CD4-positive, alpha-beta memory T cell (primary cell): ENCODE measurements around the gene SCN9A. TPM values are rescaled to one million over a fixed set of nuclear protein-coding genes. Genes with fewer than 3 reads are reported as not detected.

ENCODE experiments used
- CTCF ChIA-PET: fragments of 350-600 bp; sonication (Branson Sonifier 250); formaldehyde crosslinking; loops from one replicate; lab custom pipeline; 2021; ENCODE audit warnings: inconsistent platforms; ENCODE audit not compliant: partially characterized antibody; lab: Charles Lee
- POLR2A ChIA-PET: fragments of 350-600 bp; sonication (Branson Sonifier 250); formaldehyde crosslinking; loops from one replicate; lab custom pipeline; 2021; ENCODE audit not compliant: partially characterized antibody; lab: Charles Lee
- DNase-seq, 5 donors: peaks; one replicate each; pipeline versions ENCODE4 v3.0.0 to v3.0.0-alpha.2; 2020 to 2022; ENCODE audit warnings: mixed read lengths in 1 of 5
- H3K27ac ChIP-seq: one replicate; pipeline ENCODE4 v1.7.0; 2013; ENCODE audit warnings: low read depth, low read length
- H3K27me3 ChIP-seq: 2 replicates; pipeline ENCODE4 v1.7.0; 2013; ENCODE audit warnings: mild to moderate bottlenecking, low read length, moderate library complexity; ENCODE audit not compliant: insufficient read depth
- H3K36me3 ChIP-seq: 2 replicates; pipeline ENCODE4 v1.7.0; 2013; ENCODE audit warnings: mild to moderate bottlenecking, low read length, moderate library complexity; ENCODE audit not compliant: insufficient read depth
- H3K4me1 ChIP-seq: 2 replicates; pipeline ENCODE4 v1.7.0; 2013; ENCODE audit warnings: mild to moderate bottlenecking, low read length, moderate library complexity; ENCODE audit not compliant: insufficient read depth
- H3K4me3 ChIP-seq, 2 donors: one replicate each; pipeline ENCODE4 v1.7.0; 2013; ENCODE audit warnings: low read length in 2 of 2, mild to moderate bottlenecking in 1 of 2
- H3K9me3 ChIP-seq, 2 donors: one replicate each; pipeline ENCODE4 v1.7.0; 2013; ENCODE audit warnings: low read length in 2 of 2, control low read depth in 1 of 2; ENCODE audit not compliant: control insufficient read depth in 1 of 2
- H3K27ac Mint-ChIP-seq, 7 donors: one replicate each; pipeline ENCODE4 v1.8.0; 2020 to 2021; ENCODE audit warnings: mixed read lengths in 7 of 7, mild to moderate bottlenecking in 6 of 7, inconsistent platforms in 3 of 7, moderate library complexity in 3 of 7
- H3K27me3 Mint-ChIP-seq, 2 donors: one replicate each; pipeline ENCODE4 v1.8.0; 2020 to 2021; ENCODE audit warnings: mixed read lengths in 2 of 2
- H3K36me3 Mint-ChIP-seq, 2 donors: one replicate each; pipeline ENCODE4 v1.8.0; 2020 to 2021; ENCODE audit warnings: mixed read lengths in 2 of 2, inconsistent platforms in 1 of 2, mild to moderate bottlenecking in 1 of 2
- H3K4me1 Mint-ChIP-seq, 4 donors: one replicate each; pipeline ENCODE4 v1.8.0; 2020 to 2021; ENCODE audit warnings: mixed read lengths in 4 of 4, mild to moderate bottlenecking in 1 of 4
- H3K4me3 Mint-ChIP-seq, 8 donors: one replicate each; pipeline ENCODE4 v1.8.0; 2020 to 2021; ENCODE audit warnings: mixed read lengths in 8 of 8, mild to moderate bottlenecking in 7 of 8, moderate library complexity in 6 of 8, inconsistent platforms in 3 of 8
- H3K9me3 Mint-ChIP-seq, 8 donors: one replicate each; pipeline ENCODE4 v1.8.0; 2020 to 2021; ENCODE audit warnings: mixed read lengths in 8 of 8, mild to moderate bottlenecking in 5 of 8, inconsistent platforms in 3 of 8, moderate library complexity in 1 of 8
- intact Hi-C: fragments of 100-400 bp; cut with micrococcal nuclease; formaldehyde crosslinking; loops from one replicate; pipeline ENCODE4 v1.15.1; 2023
- polyA plus RNA-seq, 2 donors: library from polyadenylated mRNA; unstranded; fragments of 300-500 nt; fragmentation: Illumina TruSeq; gene quantifications; one replicate each; pipeline ENCODE4 v1.2.3, GENCODE V29; 2021
- total RNA-seq, 2 experiments: library from RNA; stranded (reverse); gene quantifications; one replicate each; pipeline ENCODE4 v1.2.3, GENCODE V29; 2021

The SCN9A gene
- total and polyA plus RNA-seq, 4 experiments from 2014 or later, result not detected

DNA sequence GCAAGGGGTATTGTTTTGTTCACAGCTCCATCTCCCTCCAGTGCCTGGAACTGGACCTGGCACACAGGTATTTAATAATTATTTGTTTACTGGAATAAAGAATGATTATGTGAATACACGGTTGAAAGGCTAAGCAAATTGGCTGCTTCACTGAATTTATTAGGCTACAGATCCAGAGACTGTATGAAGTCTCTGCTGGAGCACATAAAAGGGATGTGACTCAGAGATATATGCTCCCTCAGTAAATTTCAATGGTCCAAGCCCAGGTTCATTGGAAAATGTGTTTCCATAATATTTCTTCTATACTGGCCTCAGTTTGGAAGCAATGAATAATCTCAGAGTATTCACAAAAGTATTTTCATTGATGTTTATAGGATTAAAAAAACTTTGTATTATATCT is 126.4 kb downstream of the SCN9A start:
- Histone ChIP-seq H3K4me3 (no peak overlapping the region), H3K9me3 (no peaks in the 10 kb centered on the region), H3K4me1 (no peaks in the 10 kb centered on the region), H3K27me3 (no peaks in the 10 kb centered on the region), H3K27ac (no peak overlapping the region), H3K36me3 (no peaks in the 10 kb centered on the region)
- no peak overlapping the region for H3K27ac Mint-ChIP-seq
- H3K9me3 Mint-ChIP-seq, result peaks cover 0 to 4% (median 0%) of the 10 kb centered on the region in 8 donors
- ChIA-PET CTCF (no interaction called here), POLR2A (no interaction called here)
- H3K27me3 Mint-ChIP-seq, result no peaks in the 10 kb centered on the region
- no peak overlapping the region for H3K4me3 Mint-ChIP-seq
- H3K4me1 Mint-ChIP-seq, result no peaks in the 10 kb centered on the region
- H3K36me3 Mint-ChIP-seq, result no peaks in the 10 kb centered on the region
- no peak for DNase-seq
- intact Hi-C loops, result no loop called here

DNA sequence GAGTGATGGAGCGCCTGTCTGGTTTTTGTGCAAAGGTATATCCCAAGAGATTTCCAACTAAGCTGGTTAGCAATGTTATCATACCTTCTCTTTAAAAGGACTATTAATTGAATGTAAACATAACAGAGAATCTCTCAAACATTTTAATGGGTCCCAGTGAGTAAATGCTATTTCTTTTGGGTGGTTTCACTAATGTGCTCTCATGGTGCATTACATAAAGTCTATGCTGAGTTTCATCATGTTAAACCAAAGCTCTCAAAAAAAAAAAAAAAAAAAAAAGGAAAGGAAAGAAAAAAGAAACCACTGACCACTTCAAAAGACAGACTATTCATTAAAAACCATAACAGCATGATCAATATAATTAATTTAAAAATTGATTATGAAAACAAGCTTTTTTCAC is 128.8 kb downstream of the SCN9A start:
- intact Hi-C loops, result no loop called here
- H3K4me1 Mint-ChIP-seq, result no peaks in the 10 kb centered on the region
- no peak overlapping the region for H3K4me3 Mint-ChIP-seq
- Histone ChIP-seq H3K4me3 (no peak overlapping the region), H3K9me3 (no peaks in the 10 kb centered on the region), H3K36me3 (no peaks in the 10 kb centered on the region), H3K27ac (no peak overlapping the region), H3K4me1 (no peaks in the 10 kb centered on the region), H3K27me3 (no peaks in the 10 kb centered on the region)
- ChIA-PET CTCF (no interaction called here), POLR2A (no interaction called here)
- peaks cover 0 to 4% (median under 1%) of the 10 kb centered on the region in 8 donors for H3K9me3 Mint-ChIP-seq
- DNase-seq, result no peak
- no peaks in the 10 kb centered on the region for H3K36me3 Mint-ChIP-seq
- no peak overlapping the region for H3K27ac Mint-ChIP-seq
- H3K27me3 Mint-ChIP-seq, result no peaks in the 10 kb centered on the region

DNA sequence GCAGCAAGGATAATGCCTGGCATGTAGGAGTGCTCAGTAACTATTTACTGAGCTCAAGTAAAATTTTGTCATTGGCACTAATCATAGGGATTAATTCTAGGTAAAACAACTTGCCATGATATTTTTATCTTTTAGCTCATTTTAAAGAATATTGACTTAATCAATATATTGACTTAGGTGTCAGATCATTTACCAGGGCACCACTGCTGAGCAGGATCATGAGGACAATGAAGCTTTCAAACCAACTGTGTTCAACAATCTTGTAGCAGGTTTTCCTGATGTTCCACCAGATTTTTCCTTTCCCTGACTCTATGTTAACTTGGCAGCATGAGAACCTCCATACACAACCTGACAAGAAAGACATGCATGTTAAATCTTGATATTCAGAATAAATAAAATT is 133.4 kb downstream of the SCN9A start:
- Mint-ChIP-seq H3K4me1 (no peaks in the 10 kb centered on the region), H3K27ac (no peak overlapping the region), H3K4me3 (no peak overlapping the region), H3K27me3 (no peaks in the 10 kb centered on the region), H3K9me3 (peaks cover 0 to 2% (median 0%) of the 10 kb centered on the region in 8 donors), H3K36me3 (no peaks in the 10 kb centered on the region)
- CTCF ChIA-PET, result no interaction called here
- Histone ChIP-seq H3K9me3 (no peaks in the 10 kb centered on the region), H3K27ac (no peak overlapping the region), H3K4me1 (no peaks in the 10 kb centered on the region), H3K36me3 (no peaks in the 10 kb centered on the region), H3K27me3 (no peaks in the 10 kb centered on the region), H3K4me3 (no peak overlapping the region)
- DNase-seq, result no peak
- POLR2A ChIA-PET, result no interaction called here
- intact Hi-C loops, result no loop called here

DNA sequence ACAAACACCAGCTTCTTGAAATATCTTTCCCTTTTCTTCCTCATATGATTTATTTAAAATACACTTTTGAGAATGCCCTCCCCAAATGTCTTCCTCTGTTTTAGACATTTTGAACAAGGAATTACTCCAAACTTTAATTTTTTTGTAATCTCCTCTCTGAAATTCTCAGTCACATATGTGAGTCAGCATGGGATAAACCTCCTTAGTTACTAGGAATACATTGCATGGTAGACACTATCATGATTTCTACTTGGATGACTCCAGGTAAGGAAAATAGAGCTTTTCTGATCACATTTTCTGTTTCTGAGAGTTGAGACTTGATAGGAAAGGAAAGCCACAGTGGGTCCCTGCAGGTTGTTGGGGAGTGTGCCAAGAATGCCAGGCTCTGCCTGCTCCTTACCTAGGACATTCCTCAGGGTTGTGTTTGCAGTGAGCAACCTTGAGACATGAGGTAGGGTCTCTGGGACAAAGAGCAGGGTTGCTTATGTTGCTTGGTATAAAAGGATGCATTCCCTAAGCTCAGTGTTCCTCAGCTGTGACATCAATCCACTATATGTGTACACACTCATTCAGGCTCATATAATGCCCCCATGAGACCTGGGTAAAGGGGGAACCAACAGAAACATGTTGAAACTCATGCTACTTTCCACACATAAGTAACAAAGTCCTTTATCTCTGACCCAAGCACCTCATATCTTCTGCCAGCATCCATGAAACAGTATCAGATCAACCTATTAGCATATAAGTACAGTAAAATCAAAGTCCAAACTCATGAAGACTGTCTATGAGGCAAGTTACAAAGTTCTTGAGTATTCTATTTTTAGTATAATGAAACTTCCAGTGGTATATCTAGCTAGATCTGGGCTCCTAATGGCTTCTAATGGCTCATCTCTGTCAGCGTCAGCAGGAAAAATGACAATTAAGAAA is 135.1 kb downstream of the SCN9A start:
- Mint-ChIP-seq H3K4me1 (no peaks in the 10 kb centered on the region), H3K27ac (no peak overlapping the region), H3K9me3 (peaks cover 0 to 2% (median 0%) of the 10 kb centered on the region in 8 donors), H3K4me3 (no peak overlapping the region), H3K36me3 (no peaks in the 10 kb centered on the region), H3K27me3 (no peaks in the 10 kb centered on the region)
- ChIA-PET POLR2A (no interaction called here), CTCF (no interaction called here)
- no peak overlapping the region for H3K4me3 ChIP-seq
- H3K4me1 ChIP-seq, result no peaks in the 10 kb centered on the region
- H3K36me3 ChIP-seq, result no peaks in the 10 kb centered on the region
- intact Hi-C loops, result no loop called here
- H3K27me3 ChIP-seq, result no peaks in the 10 kb centered on the region
- H3K9me3 ChIP-seq, result no peaks in the 10 kb centered on the region
- no peak for DNase-seq
- no peak overlapping the region for H3K27ac ChIP-seq

DNA sequence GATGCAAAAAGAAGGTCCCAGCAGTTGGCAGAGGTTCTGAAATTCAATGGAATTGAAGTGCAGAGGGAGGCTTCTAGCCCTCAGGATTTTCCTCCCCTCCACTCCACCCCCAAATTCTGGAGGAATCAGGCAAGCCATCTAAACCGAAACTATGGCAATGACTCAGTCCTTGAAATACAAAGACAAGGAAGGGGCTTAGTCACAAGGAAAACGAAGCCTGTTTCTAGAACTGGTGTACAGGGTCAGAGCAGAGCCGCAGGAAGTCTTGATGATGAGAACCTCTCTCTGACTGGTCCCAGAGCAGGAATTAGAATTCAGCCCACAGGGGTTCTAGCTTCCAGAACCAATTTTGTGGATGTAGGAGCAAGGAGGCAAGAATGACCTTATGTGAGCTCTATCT is 136.2 kb downstream of the SCN9A start:
- ChIA-PET CTCF (no interaction called here), POLR2A (no interaction called here)
- Histone ChIP-seq H3K4me3 (no peak overlapping the region), H3K27ac (no peak overlapping the region), H3K27me3 (no peaks in the 10 kb centered on the region), H3K9me3 (no peaks in the 10 kb centered on the region), H3K36me3 (no peaks in the 10 kb centered on the region), H3K4me1 (no peaks in the 10 kb centered on the region)
- Mint-ChIP-seq H3K4me1 (no peaks in the 10 kb centered on the region), H3K9me3 (peaks cover 0 to 2% (median 0%) of the 10 kb centered on the region in 8 donors), H3K27me3 (no peaks in the 10 kb centered on the region), H3K36me3 (no peaks in the 10 kb centered on the region), H3K27ac (no peak overlapping the region), H3K4me3 (no peak overlapping the region)
- intact Hi-C loops, result no loop called here
- no peak for DNase-seq

DNA sequence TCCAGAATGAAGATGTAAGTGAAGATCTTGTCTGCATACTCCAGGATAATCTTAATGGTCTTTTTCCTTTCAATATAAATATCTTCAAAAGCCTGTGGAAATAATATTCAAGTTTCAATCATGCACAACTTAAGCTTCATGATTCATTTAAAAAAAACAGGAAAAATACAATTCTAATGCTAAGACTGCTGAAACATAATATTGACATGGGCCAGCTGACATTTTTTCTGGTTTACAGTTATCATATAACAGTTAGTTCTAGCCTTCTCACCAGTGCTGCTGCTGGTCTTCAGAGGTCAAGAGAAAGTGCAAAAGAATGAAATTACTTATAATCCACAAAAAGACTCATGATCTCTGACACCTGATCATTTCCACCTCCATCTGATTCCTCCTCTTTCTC is 137.6 kb downstream of the SCN9A start:
- CTCF ChIA-PET, result no interaction called here
- peaks cover 0 to 5% (median 0%) of the 10 kb centered on the region in 8 donors for H3K9me3 Mint-ChIP-seq

DNA sequence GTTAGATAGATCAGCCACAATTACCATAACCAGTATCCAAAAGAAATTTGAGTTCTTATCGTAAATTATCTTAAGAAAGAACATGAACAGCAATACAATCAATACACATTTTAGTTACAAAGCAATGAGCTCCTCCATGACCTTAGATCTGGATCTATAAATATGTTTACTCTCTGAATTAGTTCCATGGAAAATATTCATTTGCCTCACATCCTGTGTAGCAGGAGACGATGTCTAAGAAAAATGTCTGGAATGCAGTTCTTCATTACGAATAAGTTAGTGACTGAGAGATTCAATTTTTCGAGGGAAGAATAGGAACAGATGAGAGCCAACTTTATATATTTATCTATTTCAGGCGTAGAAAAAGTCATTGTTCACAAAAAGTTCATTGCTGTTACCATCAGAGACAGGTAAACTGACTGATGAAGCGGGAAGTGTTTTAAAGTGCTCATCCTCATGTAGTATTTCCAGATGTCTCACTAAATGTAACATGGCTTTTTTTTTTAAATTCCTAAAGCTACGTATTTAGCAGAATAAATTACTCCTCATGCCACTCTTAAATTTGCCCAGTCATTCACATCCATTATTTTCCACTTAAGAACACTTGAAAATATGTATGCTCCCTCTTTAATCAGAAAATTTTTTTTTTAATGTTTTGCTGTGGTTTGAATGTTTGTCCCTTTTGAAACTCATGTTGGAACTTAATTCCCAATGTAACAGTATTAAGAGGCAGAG is 141.5 kb downstream of the SCN9A start:
- ChIA-PET POLR2A (no interaction called here), CTCF (no interaction called here)
- H3K4me1 Mint-ChIP-seq, result no peaks in the 10 kb centered on the region
- H3K9me3 Mint-ChIP-seq, result peaks cover 0 to 9% (median 0%) of the 10 kb centered on the region in 8 donors
- H3K36me3 Mint-ChIP-seq, result no peaks in the 10 kb centered on the region
- no peak overlapping the region for H3K27ac Mint-ChIP-seq
- Histone ChIP-seq H3K27ac (no peak overlapping the region), H3K4me1 (no peaks in the 10 kb centered on the region), H3K36me3 (no peaks in the 10 kb centered on the region), H3K27me3 (no peaks in the 10 kb centered on the region), H3K9me3 (no peaks in the 10 kb centered on the region), H3K4me3 (no peak overlapping the region)
- H3K4me3 Mint-ChIP-seq, result no peak overlapping the region
- intact Hi-C loops, result no loop called here
- no peaks in the 10 kb centered on the region for H3K27me3 Mint-ChIP-seq
- DNase-seq, result no peak

More for the DNA sequence above, 137.6 kb downstream of the SCN9A start:
- no peak overlapping the region for H3K4me3 ChIP-seq
- no peaks in the 10 kb centered on the region for H3K9me3 ChIP-seq
- no peaks in the 10 kb centered on the region for H3K4me1 ChIP-seq
- H3K27me3 ChIP-seq, result no peaks in the 10 kb centered on the region
- POLR2A ChIA-PET, result no interaction called here
- H3K27me3 Mint-ChIP-seq, result no peaks in the 10 kb centered on the region
- H3K4me1 Mint-ChIP-seq, result no peaks in the 10 kb centered on the region
- H3K4me3 Mint-ChIP-seq, result no peak overlapping the region
- intact Hi-C loops, result no loop called here
- no peaks in the 10 kb centered on the region for H3K36me3 Mint-ChIP-seq
- DNase-seq, result no peak
- no peaks in the 10 kb centered on the region for H3K36me3 ChIP-seq
- H3K27ac Mint-ChIP-seq, result no peak overlapping the region
- H3K27ac ChIP-seq, result no peak overlapping the region
